ENCODE results near the gene PPFIA1. TPM values are rescaled to one million over a fixed set of nuclear protein-coding genes. Genes with fewer than 3 reads are reported as not detected.

The PPFIA1 gene
- total RNA-seq, 2 donors from 2014 or later: 47.8 to 82.9 TPM

- Histone ChIP-seq H3K4me1 (ENCODE audit: control insufficient read depth in 1 of 2, low read depth in 2 of 2) (no peaks in the 10 kb centered on the region), H3K36me3 (no peaks in the 10 kb centered on the region), H3K27ac (no peak overlapping the region), H3K27me3 (replicated peaks; ENCODE audit: insufficient read depth) (no peaks in the 10 kb centered on the region), H3K4me3 (no peak overlapping the region), H3K9me3 (no peaks in the 10 kb centered on the region)
- DNase-seq (ENCODE audit: low spot score) (no peak), ATAC-seq (ENCODE audit: insufficient number of reproducible peaks, low FRiP score, low read depth) (no peak)
- no peak for TF ChIP-seq CTCF (IDR thresholded peaks at IDR 0.05)
These were observed 7.1 kb upstream of the PPFIA1 start for GRCh38 chr11:70263363-70263762.

- Histone ChIP-seq H3K36me3 (no peaks in the 10 kb centered on the region), H3K4me1 (ENCODE audit: control insufficient read depth in 1 of 2, low read depth in 2 of 2) (peaks cover 4 to 5% of the 10 kb centered on the region in 2 donors), H3K27me3 (replicated peaks; ENCODE audit: insufficient read depth) (no peaks in the 10 kb centered on the region), H3K4me3 (no peak overlapping the region), H3K27ac (no peak overlapping the region), H3K9me3 (no peaks in the 10 kb centered on the region)
- DNase-seq (ENCODE audit: low spot score) (no peak), ATAC-seq (ENCODE audit: insufficient number of reproducible peaks, low FRiP score, low read depth) (no peak)
- TF ChIP-seq CTCF (IDR thresholded peaks at IDR 0.05): no peak
These were observed 5.1 kb upstream of the PPFIA1 start for GRCh38 chr11:70265341-70265740.

- no peak for DNase-seq (ENCODE audit: low spot score)
These were observed 3.0 kb upstream of the PPFIA1 start for GRCh38 chr11:70267405-70267950.

GRCh38 chr11:70268526-70268925 lies 2.0 kb upstream of the PPFIA1 start:
- Histone ChIP-seq H3K9me3 (no peaks in the 10 kb centered on the region), H3K4me3 (no peak overlapping the region), H3K27me3 (replicated peaks; ENCODE audit: insufficient read depth) (no peaks in the 10 kb centered on the region), H3K36me3 (peaks cover 4% of the 10 kb centered on the region), H3K4me1 (ENCODE audit: control insufficient read depth in 1 of 2, low read depth in 2 of 2) (peaks cover 22 to 25% of the 10 kb centered on the region in 2 donors), H3K27ac (no peak overlapping the region)
- TF ChIP-seq CTCF (IDR thresholded peaks at IDR 0.05): no peak
- DNase-seq (ENCODE audit: low spot score): no peak
- ATAC-seq (ENCODE audit: insufficient number of reproducible peaks, low FRiP score, low read depth): no peak

More at GRCh38 chr11:70267405-70267950, 3.0 kb upstream of the PPFIA1 start:
- no peak overlapping the region for H3K4me3 ChIP-seq
- H3K4me1 ChIP-seq (ENCODE audit: control insufficient read depth in 1 of 2, low read depth in 2 of 2): peaks cover 14 to 16% of the 10 kb centered on the region in 2 donors
- no peak overlapping the region for H3K27ac ChIP-seq
- H3K27me3 ChIP-seq (replicated peaks; ENCODE audit: insufficient read depth): no peaks in the 10 kb centered on the region
- H3K36me3 ChIP-seq: peaks cover 4% of the 10 kb centered on the region
- no peaks in the 10 kb centered on the region for H3K9me3 ChIP-seq
- TF ChIP-seq CTCF (IDR thresholded peaks at IDR 0.05): no peak
- no peak for ATAC-seq (ENCODE audit: insufficient number of reproducible peaks, low FRiP score, low read depth)

- H3K36me3 ChIP-seq: peaks cover 10% of the 10 kb centered on the region
- H3K4me1 ChIP-seq (ENCODE audit: control insufficient read depth in 1 of 2, low read depth in 2 of 2): peaks cover 25 to 28% of the 10 kb centered on the region in 2 donors
- peak overlapping the region; percentile 89 for H3K4me3 ChIP-seq
- H3K9me3 ChIP-seq: no peaks in the 10 kb centered on the region
- no peak for DNase-seq (ENCODE audit: low spot score)
- no peaks in the 10 kb centered on the region for H3K27me3 ChIP-seq (replicated peaks; ENCODE audit: insufficient read depth)
- ATAC-seq (ENCODE audit: insufficient number of reproducible peaks, low FRiP score, low read depth): peak; percentile 17
- TF ChIP-seq CTCF (IDR thresholded peaks at IDR 0.05): no peak
- peak overlapping the region; percentile 62 to 66 for H3K27ac ChIP-seq
These were observed 573 bp downstream of the PPFIA1 start for GRCh38 chr11:70270877-70271648.

Data from thoracic aorta (tissue), 2 donors.